NCI-H2107 treated with DMSO at 0.1 percent for 48 hours (cell line): Measurements from ENCODE around the gene ISCU.

Source experiments
- DNase-seq: peaks from one replicate; lab custom pipeline; 2025; ENCODE audit not compliant: unreplicated experiment; lab: John Stamatoyannopoulos, UW

ISCU gene

DNA sequence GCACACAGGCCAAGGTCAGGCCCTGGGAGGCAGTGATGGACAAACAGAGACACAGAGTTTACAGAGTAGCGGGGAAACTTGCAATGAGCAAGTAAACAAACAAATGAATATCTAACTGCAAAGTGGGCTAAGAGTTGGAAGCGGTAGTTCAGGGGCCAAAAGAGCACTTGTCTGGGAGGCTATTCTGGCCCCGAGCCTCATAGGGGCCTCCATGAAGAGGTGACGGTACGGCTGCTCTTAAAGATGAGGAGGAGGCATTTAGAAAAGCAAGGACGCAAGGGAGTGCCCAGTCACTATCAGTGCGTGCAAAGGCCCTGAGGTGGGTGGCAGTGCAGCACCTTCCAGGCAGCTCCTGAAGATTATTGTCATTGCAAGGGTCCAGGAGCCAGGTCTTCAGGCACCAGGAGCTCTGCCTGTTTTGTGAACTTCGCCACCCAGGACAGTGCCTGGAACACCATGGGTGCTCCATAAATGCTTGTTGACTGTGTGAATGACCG is 39.9 kb downstream of the ISCU start:
- DNase-seq = no peak

DNA sequence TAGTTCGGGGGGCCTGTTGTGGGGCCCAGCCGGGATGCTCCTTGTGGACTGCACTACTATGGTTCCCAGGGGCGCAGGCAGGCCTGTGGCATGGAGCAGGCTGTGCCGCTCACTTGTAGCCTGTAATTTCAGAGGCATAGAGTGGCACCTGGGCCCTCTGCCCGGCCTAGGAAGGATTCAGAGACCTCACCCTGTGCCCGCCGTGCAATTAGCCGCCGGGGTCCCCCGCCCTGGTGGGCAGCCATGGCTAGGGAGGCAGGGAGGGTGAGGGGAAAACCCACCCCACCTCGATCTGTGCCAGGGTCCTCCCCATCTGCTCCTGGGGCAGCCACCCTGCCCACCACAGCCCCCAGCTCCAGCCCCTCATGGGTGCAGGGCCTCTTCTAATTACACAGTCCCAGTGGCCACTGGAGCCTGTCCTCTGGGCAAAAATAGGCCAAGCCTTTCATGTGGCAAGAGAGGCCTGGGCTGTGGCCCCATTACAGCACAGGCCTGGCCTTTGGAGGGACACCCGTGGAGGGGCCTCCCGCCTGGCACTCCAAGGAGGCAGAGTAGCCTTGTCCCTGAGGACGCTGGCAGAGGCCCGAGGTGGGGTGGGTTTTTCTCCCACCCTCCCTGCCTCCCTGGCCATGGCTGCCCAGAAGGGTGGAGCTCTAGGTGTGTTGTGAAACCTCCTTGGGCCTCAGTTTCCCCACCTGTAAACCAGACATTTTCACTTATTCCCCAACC is 40.7 kb downstream of the ISCU start:
- no peak for DNase-seq

DNA sequence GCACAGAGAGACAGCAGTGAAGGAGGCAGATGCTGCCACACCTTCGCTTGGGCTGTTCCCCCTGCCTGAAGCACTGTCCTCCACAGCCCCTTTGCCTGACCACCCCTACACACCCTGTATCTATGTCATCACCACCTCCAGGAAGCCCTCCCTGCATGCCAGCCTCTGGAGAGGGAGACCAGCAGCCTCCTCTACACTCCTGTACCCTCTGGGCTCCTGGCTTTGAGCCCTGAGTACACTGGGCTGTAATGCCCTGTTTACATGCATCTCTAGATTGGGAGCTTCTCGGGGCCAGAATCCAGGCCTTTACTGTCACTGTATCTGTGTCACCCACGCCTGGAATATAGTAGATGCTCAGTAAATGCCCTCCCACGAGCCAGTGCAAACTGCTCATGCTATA is 41.3 kb downstream of the ISCU start:
- DNase-seq = no peak

DNA sequence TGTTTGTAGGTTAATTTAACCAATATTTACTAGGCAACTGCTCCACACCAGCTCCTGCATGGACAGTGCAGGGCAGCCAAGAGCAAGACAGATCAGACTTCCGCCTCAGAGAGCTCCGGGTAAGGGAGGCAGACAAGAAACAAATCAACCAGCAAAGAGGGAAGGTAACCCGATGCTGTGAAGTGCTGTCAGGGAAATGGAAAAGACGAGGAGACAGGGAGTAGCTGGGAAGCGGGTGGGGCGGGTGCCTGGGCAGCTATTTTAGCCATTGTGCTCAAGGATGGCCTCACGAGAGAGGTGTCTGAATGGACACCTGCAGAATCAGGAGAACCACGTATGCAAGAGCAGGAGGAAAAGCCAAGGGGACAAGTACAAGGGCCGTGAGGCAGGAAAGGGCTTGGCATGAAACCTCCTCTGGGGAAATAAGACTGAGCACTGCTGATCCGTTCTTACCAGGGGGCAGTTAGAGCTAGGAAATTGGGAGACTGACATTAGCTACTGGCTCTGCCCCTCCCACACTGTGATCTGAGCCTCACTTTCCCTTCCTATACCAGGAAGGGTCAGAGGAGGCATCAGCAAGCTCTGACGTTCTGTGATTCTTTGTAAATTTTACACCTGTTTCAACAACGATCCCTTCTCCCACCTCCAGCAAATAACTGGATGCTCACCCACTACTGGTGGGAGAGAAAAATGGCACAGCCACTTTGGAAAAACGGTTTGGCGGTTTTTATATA is 42.0 kb downstream of the ISCU start:
- DNase-seq = peak; percentile 52

DNA sequence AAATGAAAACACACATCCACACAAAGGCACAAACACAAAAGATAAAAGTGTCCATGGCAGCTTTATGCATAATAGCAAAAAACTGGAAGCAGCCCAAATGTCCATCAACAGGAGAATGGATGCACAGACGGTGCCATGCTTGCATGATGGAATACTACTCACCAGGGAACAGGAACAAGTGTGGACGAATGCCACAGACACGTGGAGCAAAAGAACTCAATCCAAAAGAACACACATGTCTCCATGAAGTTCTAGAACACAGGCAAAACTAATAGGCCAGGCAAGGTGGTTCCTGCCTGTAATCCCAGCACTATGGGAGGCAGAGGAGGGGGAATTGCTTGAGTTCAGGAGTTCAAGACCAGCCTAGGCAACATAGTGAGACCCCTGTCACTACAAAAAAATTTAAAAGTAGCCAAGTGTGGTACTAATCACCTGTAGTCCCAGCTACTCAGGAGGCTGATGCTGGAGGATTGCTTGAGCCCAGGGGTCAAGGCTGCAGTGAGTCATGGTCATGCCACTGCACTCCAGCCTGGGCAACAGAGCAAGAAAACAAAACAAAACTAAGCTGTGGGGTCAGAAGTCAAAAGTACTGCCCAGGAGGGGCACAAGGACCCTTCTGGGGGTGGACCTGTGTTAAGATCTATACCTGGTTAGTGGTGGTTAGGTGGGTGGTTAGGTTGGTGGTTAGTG is 42.7 kb downstream of the ISCU start:
- DNase-seq = no peak

DNA sequence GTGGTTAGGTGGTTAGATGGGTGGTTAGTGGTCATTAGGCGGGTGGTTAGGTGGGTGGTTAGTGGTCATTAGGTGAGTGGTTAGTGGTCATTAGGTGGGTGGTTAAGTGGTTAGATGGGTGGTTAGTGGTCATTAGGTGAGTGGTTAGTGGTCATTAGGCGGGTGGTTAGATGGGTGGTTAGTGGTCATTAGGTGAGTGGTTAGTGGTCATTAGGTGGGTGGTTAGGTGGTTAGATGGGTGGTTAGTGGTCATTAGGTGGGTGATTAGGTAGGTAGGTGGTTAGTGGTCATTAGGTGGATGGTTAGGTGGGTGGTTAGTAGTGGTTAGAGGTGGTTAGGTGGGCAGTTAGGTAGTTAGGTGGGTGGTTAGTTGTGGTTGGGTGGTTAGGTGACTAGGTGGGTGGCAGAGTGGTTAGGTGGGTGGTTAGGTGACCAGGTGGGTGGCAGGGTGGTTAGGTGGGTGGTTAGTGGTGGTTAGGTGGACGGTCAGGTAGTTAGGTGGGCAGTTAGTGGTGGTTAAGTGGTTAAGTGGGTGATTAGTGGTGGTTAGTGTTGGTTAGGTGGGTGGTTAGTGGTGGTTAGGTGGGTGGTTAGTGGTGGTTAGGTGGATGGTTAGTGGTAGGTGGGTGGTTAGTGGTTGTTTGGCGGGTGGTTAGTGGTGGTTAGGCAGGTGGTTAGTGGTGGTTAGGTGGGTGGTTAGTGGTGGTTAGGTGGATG is 43.5 kb downstream of the ISCU start:
- no peak for DNase-seq

DNA sequence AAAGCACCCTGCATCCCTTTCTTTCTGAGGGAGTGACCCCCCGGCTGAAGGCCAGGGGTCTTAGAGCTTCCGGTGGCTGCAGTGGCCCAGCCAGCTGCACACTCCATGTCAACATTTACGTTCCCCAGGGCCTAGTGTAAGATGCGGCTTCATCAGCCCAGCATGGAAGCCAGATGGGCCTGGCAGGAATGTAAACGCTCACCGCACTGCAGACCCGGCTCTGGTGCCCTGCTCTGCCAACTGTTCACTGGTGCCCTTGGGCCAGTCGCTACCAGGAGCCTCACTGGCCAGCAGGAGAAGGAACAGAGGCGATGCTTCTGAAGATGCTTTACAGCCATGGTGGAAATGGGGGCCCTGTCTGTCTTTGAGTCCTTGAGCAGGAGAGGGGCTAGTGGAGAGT is 44.1 kb downstream of the ISCU start:
- no peak for DNase-seq

DNA sequence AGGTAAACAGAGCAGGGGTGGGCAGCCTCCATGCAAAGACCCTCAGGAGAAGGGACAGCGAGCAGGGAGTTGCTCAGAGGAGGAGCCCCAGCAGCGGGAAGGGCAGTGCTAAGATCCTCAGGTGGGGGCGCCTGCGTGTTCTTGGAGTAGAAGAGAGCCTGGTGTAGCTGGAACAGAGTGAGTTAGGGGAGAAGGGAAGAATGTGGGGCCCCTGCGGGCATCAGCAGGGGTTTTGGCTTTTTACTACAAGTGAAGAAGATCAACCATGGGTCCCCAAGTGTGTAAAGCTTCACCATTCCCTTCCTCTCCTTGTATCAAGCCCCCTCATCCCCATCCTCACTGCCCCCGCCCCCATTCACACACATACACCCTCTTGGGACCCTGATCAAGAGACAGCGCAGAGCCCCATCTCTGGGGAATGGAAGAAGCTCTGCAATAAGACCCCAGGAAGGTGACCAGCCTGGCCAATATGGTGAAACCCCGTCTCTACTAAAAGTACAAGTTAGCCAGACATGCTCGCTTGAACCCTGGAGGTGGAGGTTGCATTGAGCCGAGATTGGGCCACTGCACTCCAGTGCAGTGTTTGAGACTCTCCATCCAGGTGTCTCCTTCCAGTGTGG is 45.7 kb downstream of the ISCU start:
- no peak for DNase-seq

DNA sequence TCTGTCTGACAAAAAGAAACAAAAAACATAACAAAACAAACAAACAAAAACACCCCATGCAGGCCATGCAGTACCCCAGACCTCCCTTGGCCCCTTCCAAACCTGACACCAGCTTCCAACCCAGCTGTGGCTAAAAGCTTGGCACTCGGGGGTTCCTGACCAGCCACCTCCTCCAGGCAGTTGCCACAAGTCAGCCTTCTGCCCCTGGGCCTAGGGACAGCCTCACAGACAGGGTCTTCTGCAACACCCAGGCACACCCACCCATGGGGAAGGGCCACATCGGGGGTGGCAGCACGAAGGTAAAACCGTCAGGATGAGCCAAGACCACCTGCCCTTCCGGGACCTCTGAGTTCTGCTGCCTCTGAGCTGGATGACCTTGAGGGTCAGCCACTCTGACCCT is 46.2 kb downstream of the ISCU start:
- no peak for DNase-seq

DNA sequence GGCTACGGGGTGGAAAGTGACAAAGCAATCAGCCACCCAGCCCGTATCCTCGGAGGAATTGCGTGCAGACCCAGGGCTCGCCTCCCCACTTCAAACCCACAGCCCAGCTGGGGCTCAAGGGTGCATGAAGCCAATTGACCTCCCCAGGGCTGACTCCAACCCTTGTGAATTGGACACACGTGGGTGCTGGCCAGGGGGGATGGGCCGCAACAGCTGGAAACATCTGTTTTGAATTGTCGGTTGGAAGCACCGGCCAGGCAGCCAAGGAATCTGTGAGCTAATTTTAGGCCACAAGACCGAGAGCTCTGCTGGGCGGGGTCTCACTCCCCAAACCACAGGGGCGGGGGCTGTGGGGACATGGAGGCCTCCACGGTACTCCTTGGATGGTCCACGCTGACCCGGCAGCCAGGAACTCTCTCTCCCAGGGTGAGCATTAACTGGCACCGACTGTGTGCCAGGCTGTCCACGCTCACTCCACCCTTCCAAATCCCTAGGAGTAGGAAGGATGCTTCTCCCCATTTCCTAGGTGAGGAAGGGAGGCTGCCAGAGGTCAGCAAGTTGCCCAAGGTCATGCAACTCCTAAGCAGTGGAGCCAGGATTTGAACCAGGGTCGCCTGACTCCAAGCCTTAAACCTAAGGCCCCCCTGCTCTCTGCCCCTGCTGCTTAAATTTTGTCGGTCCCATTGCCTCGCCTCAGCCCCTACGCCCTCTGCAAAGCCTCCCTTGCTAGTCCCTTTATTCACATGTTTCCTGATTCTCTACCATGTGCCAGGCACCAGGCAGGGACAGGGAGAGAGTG is 47.3 kb downstream of the ISCU start:
- DNase-seq = no peak

DNA sequence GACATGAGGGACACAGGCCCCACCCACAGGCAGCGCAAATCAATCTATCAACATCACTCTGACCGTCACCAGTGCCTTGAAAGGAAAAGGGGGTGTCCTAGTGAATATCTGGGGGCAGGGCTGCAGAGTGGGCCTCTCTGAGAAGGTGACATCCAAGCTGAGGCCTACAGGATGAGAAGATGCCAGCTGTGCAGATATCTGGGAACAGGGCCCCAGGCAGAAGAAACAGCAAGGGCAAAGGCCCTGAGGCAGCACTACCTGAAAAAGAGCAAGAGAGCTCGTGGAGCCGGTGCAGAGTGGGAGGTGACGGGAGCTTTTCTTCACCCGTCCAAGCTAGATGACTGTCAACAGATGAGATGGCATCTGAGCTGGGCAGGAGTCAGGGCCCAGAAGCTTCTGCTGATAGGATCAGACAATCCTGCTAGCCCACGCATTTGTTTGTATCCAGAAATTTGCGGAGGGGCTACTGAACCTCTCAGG is 48.0 kb downstream of the ISCU start:
- no peak for DNase-seq

DNA sequence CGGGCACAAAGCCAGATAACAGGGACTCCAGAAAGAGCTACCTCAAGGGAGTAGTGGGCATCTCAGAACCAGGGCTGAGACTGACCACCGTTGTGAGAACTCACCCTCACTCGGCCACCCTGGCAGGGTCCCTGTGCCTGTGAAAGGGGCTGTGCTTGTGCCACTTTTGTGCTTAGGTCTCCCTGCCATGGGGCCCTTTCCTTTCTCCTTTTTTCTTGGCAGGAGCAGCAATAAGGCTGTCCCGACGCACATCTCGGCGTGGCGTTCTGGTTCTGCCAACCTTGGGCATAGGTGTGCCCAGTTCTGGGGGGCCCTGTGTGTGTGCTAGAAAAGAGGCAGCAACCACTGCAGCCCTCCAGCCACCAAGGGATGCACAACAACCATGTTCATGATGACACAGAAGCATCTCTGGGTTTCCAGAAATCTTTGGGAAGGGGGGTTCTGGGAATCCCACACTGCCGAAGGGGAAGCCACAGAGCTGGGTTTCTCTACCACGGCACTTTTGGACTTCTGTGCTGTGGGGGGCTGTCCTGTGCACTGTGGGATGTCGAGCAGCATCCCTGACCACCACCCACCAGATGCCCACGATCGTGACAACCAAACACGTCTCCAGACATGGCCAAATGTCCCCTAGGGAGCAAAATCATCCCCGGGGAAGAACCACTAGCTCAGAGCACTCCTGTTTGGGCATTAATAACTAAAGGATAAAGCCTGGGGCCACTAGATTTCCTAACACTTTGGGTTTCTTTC is 48.6 kb downstream of the ISCU start:
- DNase-seq = no peak

DNA sequence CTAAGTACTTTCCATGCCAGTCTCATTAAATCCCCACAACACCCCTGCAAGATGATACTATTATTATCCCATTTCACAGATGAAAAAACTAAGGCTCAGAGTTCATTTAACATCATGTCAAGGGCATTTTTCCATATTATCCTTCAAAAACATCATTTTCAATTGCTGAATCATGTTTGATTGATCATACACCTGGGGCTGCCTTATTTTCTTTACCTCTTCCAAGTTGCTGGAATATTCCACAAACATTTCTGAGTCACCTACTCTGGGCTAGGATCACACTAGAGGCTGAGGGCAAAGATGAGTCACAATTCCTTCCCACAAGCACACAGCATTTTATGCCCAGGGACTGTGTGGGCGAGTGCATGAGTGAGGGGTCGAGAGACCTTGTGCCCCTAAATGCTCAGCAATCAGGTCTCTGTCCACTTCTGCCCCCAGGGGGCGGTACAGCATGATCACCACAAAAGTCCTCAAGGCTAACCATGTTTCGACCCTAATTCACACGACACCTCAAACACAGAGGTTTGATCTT is 49.6 kb downstream of the ISCU start:
- no peak for DNase-seq

DNA sequence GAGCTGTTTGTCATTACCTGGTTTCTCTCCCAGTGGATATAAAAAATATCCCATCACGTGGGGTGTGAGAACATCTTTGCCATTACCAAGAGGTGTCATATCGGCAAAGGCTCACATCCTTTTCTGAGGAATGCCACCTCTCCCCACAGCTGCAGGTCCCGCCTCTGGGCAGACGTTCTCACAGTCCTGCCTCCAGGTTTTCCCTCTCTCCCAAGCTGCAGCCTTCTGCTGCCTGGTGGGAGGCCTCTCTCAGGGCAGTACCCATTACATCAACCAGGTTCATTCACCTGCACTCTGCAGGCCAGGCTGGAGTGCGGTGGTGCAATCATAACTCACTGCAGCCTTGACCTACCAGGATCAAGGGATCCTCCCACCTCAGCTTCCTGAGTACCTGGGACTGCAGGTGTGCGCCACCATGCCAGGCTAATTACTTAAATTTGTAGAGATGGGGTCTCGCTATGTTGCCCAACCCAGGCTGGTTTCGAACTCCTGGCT is 50.4 kb downstream of the ISCU start:
- peak; percentile 53 for DNase-seq

DNA sequence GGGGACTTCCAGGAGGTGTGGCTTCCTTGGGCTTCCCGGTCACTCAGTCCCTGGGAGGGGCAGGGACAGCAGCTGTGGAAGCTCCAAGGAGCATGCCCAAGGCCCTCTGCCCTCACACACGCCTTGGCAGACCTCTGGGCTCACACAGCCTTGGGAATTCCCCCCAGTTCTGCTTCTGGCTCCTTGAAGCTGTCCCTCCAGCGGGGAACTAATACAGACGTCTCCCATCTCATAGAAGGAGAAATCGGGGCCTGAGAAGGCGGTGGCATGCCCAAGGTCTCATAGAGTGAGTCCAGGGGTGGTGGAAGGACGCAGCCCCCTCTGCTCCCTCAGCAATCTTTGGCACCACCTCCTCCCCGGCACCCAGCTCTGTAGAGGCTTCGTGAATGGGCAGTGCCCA is 51.2 kb downstream of the ISCU start:
- no peak for DNase-seq

DNA sequence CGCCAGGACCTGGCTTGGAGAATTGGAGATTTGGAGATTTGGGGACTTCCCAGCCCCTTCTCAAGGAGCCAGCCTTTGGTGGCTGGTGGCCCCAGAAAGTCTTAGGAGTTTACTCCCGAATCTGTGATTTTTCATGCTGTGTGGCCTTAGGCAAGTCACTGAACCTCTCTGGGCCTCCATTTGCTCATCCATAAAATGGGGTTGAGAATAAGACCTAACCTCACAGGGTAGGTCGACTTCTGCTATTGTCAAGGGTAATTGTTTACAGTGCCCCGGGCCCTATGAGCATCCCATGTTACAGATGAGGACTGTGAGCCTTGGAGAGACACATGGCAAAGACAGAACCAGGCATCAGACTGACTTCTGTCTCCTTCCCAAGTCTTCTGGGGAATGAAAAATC is 51.6 kb downstream of the ISCU start:
- DNase-seq = no peak

DNA sequence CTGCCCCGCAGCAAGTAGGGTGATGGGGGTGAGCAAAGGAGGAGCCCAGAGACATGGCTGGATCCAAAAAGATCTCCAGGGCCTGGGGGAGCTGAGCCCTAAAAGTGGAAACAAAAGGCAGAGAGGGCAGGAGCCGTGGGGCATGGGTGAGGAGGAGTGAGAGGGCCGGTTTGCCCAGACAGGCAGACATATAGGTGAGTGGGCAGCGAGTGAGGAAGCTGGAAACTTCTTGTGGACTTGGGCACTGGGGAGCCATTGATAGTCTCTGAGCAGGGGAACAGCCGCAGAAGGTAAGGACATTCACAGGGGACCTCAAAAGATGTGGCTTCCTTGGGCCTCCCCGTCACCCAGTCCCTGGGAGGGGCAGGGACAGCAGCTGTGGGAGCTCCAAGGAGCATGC is 52.2 kb downstream of the ISCU start:
- no peak for DNase-seq

DNA sequence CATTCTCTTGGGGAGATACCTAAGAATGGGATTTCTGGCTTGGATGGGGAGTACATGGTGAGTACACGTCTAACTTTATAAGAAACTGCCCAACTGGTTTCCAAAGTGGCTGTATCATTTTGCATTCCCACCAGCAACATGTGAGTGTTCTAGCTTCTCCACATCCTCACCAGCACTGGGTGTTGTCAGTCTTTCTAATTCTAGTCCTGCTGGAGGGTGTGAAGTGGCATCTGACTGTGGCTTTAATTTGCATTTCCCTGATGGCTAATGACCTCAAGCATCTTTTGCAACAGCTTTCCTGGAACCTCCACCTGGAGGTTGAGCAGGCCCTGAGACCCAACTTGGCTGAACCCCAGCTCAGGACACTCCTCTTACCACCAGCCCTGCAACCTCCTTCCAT is 53.5 kb downstream of the ISCU start:
- DNase-seq = no peak

DNA sequence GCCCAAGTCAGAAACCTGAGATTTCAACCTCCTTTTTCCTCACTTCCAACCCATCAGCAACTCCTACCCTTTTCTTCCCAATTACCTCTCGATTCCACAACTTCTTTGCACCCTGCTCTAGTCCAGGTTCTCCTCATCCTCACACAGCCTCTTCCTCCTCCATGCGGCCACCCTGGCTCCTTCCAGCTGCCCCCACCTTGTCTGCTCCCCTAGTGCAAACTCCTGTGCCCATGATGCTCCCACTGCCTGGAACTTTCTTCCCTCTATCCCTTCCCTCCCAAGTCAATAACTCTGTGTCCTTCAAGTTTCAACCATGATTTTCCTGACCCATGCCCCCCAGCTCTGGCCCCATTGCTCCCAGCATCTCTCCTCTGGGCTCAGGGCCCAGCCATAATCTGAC is 54.0 kb downstream of the ISCU start:
- no peak for DNase-seq
